ENCODE measurements around the gene PLSCR4.

- TF ChIP-seq, protein P1, sequence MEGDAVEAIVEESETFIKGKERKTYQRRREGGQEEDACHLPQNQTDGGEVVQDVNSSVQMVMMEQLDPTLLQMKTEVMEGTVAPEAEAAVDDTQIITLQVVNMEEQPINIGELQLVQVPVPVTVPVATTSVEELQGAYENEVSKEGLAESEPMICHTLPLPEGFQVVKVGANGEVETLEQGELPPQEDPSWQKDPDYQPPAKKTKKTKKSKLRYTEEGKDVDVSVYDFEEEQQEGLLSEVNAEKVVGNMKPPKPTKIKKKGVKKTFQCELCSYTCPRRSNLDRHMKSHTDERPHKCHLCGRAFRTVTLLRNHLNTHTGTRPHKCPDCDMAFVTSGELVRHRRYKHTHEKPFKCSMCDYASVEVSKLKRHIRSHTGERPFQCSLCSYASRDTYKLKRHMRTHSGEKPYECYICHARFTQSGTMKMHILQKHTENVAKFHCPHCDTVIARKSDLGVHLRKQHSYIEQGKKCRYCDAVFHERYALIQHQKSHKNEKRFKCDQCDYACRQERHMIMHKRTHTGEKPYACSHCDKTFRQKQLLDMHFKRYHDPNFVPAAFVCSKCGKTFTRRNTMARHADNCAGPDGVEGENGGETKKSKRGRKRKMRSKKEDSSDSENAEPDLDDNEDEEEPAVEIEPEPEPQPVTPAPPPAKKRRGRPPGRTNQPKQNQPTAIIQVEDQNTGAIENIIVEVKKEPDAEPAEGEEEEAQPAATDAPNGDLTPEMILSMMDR (conservative IDR thresholded peaks at IDR 0.05), result no peak
- no peak for TF ChIP-seq ZFX (IDR thresholded peaks at IDR 0.05)
Measured at GRCh38 chr3:146247911-146248310, 3.0 kb downstream of the PLSCR4 start.
